Esophagus muscularis mucosa (tissue), 4 donors: ENCODE results near the gene S1PR1.

Experiments used
- EP300 ChIP-seq: sonication (generic); formaldehyde crosslinking; IDR thresholded peaks from one replicate; pipeline ENCODE4 v1.6.1; 2017; ENCODE audit warnings: antibody characterized with exemption
- POLR2A ChIP-seq: fragments of 450-650 bp; IDR thresholded peaks from one replicate; pipeline ENCODE4 v1.6.1; 2017; ENCODE audit warnings: antibody characterized with exemption, moderate library complexity, mild to moderate bottlenecking, low read depth
- TF ChIP-seq, protein P1 (sequence below), 3 experiments: fragments of 200-600 bp in 2 of 3; fragments of 450-650 bp in 1 of 3; sonication (generic) in 2 of 3; IDR thresholded peaks; one replicate each; pipeline ENCODE4 v1.5.1; 2017 to 2019; ENCODE audit warnings: antibody characterized with exemption in 3 of 3, mild to moderate bottlenecking in 2 of 3, moderate library complexity in 1 of 3

DNA sequence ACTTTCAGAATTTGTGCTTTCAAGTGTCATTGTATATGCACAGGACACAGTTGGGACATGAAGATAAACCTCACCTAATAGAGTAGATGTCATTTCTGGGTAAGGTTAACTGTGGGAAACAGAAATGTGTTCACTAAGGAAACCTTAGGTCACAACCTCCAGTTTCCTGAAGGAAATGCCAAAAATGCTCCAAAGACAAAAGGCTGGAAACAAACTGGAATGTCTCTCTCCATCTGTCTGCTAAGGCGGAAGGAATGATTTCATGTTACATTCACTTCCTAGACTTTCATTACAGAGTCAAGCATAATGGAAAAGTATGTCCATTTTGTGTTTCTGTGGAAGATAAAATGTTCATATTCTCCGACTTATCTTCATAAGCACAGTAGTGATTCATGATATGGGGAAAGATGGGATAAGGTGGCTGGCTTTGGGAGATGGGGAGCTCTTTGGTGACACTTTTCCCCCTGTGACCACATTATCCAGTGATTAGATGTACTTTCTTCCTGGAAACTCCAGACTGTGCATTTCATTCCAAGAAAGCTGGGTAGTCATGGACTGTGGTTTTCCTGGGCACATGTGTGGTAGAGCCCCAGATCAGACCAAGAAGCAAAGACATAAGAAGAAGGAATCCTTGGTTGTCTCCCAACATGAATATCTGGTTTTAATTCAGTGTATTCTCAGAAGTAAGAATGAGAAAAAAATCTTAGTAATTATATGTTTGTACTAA is 5.7 kb downstream of the S1PR1 start:
- no peak for TF ChIP-seq POLR2A
- TF ChIP-seq, protein P1, sequence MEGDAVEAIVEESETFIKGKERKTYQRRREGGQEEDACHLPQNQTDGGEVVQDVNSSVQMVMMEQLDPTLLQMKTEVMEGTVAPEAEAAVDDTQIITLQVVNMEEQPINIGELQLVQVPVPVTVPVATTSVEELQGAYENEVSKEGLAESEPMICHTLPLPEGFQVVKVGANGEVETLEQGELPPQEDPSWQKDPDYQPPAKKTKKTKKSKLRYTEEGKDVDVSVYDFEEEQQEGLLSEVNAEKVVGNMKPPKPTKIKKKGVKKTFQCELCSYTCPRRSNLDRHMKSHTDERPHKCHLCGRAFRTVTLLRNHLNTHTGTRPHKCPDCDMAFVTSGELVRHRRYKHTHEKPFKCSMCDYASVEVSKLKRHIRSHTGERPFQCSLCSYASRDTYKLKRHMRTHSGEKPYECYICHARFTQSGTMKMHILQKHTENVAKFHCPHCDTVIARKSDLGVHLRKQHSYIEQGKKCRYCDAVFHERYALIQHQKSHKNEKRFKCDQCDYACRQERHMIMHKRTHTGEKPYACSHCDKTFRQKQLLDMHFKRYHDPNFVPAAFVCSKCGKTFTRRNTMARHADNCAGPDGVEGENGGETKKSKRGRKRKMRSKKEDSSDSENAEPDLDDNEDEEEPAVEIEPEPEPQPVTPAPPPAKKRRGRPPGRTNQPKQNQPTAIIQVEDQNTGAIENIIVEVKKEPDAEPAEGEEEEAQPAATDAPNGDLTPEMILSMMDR (IDR thresholded peaks at IDR 0.05) = no peak
- no peak for TF ChIP-seq EP300
